ENCODE data around the gene CTBP2.

DNA sequence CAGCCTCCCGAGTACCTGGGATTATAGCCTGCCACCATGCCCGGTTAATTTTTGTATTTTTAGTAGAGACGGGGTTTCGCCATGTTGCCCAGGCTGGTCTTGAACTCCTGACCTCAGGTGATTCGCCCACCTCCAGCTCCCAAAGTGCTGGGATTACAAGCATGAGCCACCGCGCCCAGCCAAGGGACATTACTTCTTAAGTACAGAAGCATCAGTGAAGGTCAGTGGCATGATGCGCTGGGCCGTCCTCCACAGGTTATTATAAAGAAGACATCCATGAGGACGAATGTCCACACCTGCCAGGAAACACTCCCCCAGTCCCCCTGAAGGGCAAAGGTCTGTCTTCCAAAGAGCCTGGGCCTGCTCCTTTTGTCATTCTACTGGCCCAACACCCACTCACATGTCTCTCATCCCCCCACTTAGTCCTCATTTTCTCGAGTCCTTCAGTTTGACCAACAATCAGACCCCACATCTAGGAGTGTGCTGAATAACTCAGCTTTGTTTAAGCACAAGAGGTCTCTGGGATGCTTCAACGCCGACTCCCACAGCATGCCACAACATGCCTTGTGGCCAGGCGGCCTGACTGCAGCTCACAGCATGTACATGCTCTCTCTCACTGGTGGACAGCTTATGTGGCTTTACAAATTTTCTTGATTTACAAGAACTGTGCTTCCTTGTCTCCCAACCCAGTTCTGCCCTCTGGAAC is 73.0 kb downstream of the CTBP2 start:
- TF ChIP-seq ZFX (CRISPR knock-in tag; IDR thresholded peaks at IDR 0.05; ENCODE audit: low read depth) = no peak
- no peak for TF ChIP-seq EZH2 (conservative IDR thresholded peaks at IDR 0.05; ENCODE audit: low read depth, low read length)
- TF ChIP-seq, protein P1, sequence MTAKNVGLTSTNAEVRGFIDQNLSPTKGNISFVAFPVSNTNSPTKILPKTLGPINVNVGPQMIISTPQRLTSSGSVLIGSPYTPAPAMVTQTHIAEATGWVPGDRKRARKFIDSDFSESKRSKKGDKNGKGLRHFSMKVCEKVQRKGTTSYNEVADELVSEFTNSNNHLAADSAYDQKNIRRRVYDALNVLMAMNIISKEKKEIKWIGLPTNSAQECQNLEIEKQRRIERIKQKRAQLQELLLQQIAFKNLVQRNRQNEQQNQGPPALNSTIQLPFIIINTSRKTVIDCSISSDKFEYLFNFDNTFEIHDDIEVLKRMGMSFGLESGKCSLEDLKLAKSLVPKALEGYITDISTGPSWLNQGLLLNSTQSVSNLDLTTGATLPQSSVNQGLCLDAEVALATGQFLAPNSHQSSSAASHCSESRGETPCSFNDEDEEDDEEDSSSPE (CRISPR knock-in tag; IDR thresholded peaks at IDR 0.05) = no peak
- TF ChIP-seq KLF6 (CRISPR knock-in tag; IDR thresholded peaks at IDR 0.05) = no peak
- TF ChIP-seq ZNF350 (CRISPR knock-in tag; IDR thresholded peaks at IDR 0.05; ENCODE audit: borderline replicate concordance, low read depth) = no peak
- TF ChIP-seq, protein P2, sequence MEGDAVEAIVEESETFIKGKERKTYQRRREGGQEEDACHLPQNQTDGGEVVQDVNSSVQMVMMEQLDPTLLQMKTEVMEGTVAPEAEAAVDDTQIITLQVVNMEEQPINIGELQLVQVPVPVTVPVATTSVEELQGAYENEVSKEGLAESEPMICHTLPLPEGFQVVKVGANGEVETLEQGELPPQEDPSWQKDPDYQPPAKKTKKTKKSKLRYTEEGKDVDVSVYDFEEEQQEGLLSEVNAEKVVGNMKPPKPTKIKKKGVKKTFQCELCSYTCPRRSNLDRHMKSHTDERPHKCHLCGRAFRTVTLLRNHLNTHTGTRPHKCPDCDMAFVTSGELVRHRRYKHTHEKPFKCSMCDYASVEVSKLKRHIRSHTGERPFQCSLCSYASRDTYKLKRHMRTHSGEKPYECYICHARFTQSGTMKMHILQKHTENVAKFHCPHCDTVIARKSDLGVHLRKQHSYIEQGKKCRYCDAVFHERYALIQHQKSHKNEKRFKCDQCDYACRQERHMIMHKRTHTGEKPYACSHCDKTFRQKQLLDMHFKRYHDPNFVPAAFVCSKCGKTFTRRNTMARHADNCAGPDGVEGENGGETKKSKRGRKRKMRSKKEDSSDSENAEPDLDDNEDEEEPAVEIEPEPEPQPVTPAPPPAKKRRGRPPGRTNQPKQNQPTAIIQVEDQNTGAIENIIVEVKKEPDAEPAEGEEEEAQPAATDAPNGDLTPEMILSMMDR (CRISPR knock-in tag; IDR thresholded peaks at IDR 0.05) = no peak
- TF ChIP-seq BHLHE40 (IDR thresholded peaks at IDR 0.05; ENCODE audit: low read length) = no peak
- TF ChIP-seq MAX (IDR thresholded peaks at IDR 0.05) = no peak
- TF ChIP-seq NR2C2 (CRISPR knock-in tag; IDR thresholded peaks at IDR 0.05; ENCODE audit: borderline replicate concordance) = no peak
- TF ChIP-seq ARNT (IDR thresholded peaks at IDR 0.05) = no peak

Data from HepG2 (cell line).